GM19324 (cell line): ENCODE data around the gene RNF220.

Experiments
- ATAC-seq: cut with Tn5 transposase; IDR thresholded peaks from one replicate; pipeline ENCODE4 v1.9.1; 2021; ENCODE audit warnings: mild to moderate bottlenecking, moderate library complexity; ENCODE audit not compliant: unreplicated experiment, low FRiP score

RNF220 gene

GRCh38 chr1:44571712-44572571 lies 166.9 kb downstream of the RNF220 start:
- no peak for ATAC-seq

- no peak for ATAC-seq
Measured at GRCh38 chr1:44572572-44572879, 167.5 kb downstream of the RNF220 start.

- no peak for ATAC-seq
Measured at GRCh38 chr1:44575396-44575795, 170.3 kb downstream of the RNF220 start.

- ATAC-seq = no peak
Measured at GRCh38 chr1:44576456-44577150, 171.5 kb downstream of the RNF220 start.

GRCh38 chr1:44581205-44581604 lies 176.2 kb downstream of the RNF220 start:
- no peak for ATAC-seq

- no peak for ATAC-seq
Measured at GRCh38 chr1:44584167-44584566, 179.1 kb downstream of the RNF220 start.

GRCh38 chr1:44585315-44585920 lies 180.4 kb downstream of the RNF220 start:
- no peak for ATAC-seq

- ATAC-seq = no peak
Measured at GRCh38 chr1:44587796-44588460, 182.9 kb downstream of the RNF220 start.

GRCh38 chr1:44588551-44589210 lies 183.6 kb downstream of the RNF220 start:
- ATAC-seq = no peak

GRCh38 chr1:44590475-44590874 lies 185.4 kb downstream of the RNF220 start:
- ATAC-seq = no peak

GRCh38 chr1:44591381-44591780 lies 186.3 kb downstream of the RNF220 start:
- ATAC-seq = no peak

- ATAC-seq = no peak
Measured at GRCh38 chr1:44592208-44593145, 187.4 kb downstream of the RNF220 start.

- no peak for ATAC-seq
Measured at GRCh38 chr1:44594353-44594752, 189.3 kb downstream of the RNF220 start.

- ATAC-seq = no peak
Measured at GRCh38 chr1:44594871-44595735, 190.0 kb downstream of the RNF220 start.

- no peak for ATAC-seq
Measured at GRCh38 chr1:44596511-44596910, 191.5 kb downstream of the RNF220 start.

- no peak for ATAC-seq
Measured at GRCh38 chr1:44598167-44598566, 193.1 kb downstream of the RNF220 start.

- ATAC-seq = no peak
Measured at GRCh38 chr1:44602634-44603628, 197.9 kb downstream of the RNF220 start.
